CD4-positive, alpha-beta T cell treated with Interleukin-10 for 1 hour (primary cell): ENCODE data around the gene ZNF599.
"Not testable (repeated sequence)": the region's sequence is repeated elsewhere in the genome, so short reads cannot be mapped to it uniquely, and the experiment has no call there.

Experiments used
- DNase-seq: peaks from one replicate; pipeline ENCODE4 v3.0.0-alpha.2; 2020

Gene ZNF599

DNA sequence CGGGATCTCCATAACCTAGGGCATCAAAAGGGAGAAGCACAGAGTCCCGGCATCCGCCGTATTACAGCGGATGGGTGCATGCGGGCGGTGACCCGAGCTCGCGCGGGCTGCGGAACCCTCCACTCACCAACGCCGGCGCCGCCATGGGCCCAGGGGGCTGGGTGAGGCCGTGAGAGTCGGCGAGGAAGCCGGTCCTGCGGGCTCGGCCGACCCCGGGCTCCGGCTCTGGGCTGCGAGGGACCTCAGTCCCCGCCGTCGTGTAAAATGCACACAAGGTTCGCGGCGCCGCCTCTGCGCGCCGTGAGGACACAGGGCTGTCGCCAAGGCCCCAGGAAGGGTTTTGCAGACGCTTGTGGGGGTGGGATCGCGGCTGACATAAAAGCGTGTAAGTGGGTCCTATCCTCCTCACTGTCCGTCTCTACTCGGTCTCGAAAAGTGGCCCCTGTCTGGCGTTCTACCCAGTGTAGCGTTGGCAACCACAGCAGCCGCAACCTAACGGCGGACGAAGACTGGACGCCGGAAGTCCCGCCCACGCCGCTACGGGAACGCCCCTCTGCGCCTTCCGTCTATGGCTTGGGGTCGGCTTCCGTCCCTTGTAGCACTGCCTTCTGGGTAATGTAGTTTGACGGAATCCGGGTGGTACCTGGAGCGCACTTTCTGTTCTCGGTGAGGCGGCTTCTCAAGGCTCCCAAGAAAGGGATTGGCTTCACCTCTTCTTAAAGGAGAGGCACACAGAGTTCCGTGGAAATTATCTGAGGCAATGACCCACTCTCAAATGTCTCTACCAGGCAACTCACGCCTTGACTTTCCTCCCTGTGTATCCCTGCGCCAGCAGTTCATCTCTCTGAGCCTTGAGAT lies at the start of gene ZNF599:
Gene ZNF599 (minus strand): TSS at position 519 of the 858 bp plus-strand sequence. CDS start 374 bp downstream, at position 145.
- DNase-seq, result peak; percentile 92

DNA sequence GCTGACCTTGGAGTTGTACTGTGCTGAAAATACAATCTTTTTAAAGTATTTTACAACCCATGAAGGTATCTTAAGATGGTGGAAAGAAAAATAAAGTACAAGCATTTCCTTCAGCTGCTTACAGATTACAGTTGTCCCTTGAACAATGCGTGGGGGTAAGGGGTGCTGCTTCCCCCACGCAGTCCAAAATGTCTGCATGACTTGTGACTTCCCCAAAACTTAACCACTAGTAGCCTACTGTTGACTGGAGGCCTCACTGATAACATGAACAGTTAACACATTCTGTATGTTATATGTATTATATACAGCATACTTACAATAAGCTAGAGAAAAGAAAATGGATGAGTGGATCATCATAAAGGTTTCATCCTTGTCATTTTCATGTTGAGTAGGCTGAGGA lies 45.3 kb upstream of the ZNF599 start:
- DNase-seq, result no peak

DNA sequence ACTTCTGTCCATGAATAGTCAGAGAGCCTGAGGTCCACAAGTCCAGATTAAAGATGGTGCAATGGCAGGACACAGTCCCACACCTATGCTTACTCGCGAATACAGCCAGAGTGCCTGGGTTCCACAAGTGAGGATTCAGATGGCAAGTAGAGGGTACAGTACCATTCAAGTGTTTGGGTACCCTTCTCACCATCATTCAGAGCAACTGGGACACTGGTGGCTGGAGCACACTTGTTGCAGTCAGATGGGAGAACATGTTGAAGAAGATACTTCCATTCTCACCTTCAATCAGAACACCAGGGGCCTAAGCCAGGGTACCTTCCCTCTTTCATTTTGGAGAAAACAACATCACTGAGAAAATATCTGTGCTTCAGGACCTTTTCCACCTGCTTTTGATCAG lies 43.7 kb upstream of the ZNF599 start:
- no peak for DNase-seq

DNA sequence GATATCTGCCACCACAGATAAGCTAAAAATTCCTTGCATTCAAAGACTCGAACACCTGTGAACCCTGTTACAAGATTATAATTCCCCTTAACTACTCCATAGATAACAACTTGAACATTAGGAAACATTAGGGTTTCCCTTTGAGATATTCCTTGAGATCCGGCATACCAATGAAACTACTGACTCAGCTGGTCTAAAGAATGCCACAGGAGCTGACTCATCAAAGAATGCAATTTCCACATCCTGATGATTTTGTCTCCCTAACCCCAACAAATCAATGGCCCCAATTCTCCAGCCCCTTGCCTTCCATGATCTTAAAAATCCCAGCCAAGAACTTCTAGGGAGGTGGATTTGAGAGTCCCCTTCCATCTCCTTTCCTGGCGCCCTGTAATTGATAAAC lies 35.6 kb upstream of the ZNF599 start:
- DNase-seq, result no peak

GRCh38 chr19:34806976-34807860 lies 34.2 kb upstream of the ZNF599 start:
- DNase-seq, result no peak

DNA sequence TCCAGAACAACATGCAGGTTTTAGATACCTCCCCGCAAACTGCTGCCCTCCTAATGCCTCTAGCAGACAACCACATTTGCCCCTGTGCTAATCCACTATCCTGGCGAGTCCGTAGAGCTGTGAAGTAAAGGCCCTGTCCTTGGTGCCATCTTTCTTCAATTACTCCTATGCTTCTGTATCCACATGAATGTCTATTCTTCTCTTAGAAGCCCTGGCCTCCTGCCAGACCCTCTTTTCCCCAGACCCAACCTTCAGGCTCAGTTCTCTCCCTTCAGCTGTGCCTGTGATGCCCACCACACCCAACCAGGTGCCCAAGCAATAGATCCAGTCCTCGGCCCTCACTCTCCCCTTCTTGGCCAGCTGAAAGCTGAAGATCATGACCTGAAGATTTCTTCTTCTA lies 31.1 kb upstream of the ZNF599 start:
- no peak for DNase-seq

- DNase-seq, result not testable (repeated sequence)
Measured at GRCh38 chr19:34796953-34797352, 23.9 kb upstream of the ZNF599 start.

DNA sequence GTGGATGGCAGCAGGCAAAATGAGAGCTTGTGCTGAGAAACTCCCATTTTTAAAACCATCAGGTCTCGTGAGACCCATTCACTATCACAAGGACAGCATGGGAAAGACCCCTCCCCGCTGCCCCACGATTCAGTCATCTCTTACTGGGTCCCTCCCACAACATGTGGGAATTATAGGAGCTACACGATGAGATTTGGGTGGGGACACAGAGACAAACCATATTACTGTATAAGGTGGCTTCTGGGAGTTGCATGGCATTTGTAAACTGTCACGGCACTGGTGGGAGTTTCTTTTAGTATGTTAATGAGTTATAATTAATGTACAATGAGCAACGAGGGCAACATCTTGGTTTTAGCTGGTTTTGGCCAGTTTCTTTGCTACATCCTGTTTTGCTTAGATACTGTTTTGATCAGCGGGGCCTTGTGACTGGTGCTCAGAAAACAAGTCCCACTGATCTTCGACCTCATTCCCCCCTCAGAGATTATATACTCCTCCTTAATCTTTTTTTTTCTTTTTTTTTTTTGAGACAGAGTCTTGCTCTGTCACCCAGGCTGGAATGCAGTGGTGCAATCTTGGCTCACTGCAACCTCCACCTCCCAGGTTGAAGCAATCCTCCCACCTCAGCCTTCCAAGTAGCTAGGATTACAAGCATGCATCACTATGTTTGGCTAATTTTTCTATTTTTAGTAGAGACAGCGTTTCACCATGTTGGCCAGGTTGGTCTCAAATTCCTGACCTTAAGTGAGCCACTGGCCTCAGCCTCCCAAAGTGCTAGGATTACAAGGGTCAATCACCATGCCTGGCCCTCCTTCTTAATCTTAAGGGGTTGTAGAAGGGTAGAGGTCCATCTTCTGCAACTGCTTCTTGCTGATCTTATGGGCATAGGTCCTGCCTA lies 21.3 kb upstream of the ZNF599 start:
- no peak for DNase-seq

GRCh38 chr19:34793565-34793964 lies 20.6 kb upstream of the ZNF599 start:
- DNase-seq, result no peak

- DNase-seq, result no peak
Measured at GRCh38 chr19:34788074-34788473, 15.1 kb upstream of the ZNF599 start.

DNA sequence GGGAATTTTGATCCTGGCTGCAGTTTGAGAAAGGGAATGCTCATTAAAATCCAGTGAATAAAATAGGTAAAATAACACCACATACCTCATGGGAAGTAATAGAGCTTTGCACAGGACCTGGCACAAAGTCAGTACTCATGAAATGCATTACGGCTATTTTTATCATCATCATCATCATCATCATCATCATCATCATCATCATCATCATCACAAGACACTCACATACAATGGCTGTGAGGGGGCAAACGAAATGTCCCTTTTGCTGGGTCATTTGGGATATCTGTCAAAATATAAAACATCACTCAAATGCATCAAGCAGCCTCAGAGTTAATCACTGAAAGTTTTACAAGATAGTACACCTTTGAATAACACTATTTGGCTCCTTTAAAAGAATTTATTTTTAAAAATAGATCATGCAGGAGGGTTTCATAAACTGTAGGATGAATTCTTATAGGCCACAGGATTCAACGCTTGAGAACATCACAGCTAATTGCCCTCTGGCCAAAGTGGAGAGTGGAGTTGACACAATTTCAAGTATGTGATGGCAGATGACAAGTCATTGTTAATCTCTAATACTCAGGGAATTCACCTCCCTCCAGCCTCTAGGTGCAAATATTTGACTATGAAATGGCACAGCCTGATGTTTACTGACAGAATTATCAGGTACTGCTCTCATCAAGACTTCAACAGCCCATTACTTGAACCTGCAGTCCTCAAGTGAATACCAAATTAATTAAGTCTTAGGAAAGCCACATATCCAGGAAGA lies 14.2 kb upstream of the ZNF599 start:
- DNase-seq, result no peak

GRCh38 chr19:34786236-34786635 lies 13.2 kb upstream of the ZNF599 start:
- no peak for DNase-seq

- DNase-seq, result no peak
Measured at GRCh38 chr19:34779652-34780051, 6.6 kb upstream of the ZNF599 start.

GRCh38 chr19:34778342-34778741 lies 5.3 kb upstream of the ZNF599 start:
- no peak for DNase-seq

DNA sequence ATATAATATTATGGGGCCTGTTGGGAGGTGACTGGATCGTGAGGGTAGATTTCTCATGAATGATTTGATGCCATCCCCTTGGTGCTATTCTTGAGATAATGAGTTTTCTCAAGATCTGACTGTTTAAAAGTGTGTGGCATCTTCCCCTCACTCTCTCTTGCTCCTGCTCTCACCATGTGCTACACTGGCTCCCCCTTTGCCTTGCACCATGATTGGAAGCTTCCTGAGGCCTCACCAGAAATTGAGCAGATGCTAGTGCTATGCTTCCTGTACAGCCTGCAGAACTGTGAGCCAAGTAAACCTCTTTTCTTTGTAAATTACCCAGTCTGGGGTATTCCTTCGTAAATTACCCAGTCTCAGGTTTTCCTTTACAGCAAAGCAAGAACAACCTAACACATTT lies 1.8 kb upstream of the ZNF599 start:
- no peak for DNase-seq

- DNase-seq, result no peak
Measured at GRCh38 chr19:34773555-34773864, 495 bp upstream of the ZNF599 start.

- DNase-seq, result no peak
Measured at GRCh38 chr19:34767951-34768350, 5.1 kb downstream of the ZNF599 start.

- no peak for DNase-seq
Measured at GRCh38 chr19:34766386-34766785, 6.6 kb downstream of the ZNF599 start.

GRCh38 chr19:34759218-34759917 lies 13.6 kb downstream of the ZNF599 start:
- no peak for DNase-seq

GRCh38 chr19:34757441-34757840 lies 15.6 kb downstream of the ZNF599 start:
- no peak for DNase-seq

- DNase-seq, result no peak
Measured at GRCh38 chr19:34744896-34745690, 27.9 kb downstream of the ZNF599 start.
